H9 (cell line): ENCODE results near the gene LARP4B. TPM values are rescaled to one million over a fixed set of nuclear protein-coding genes. Genes with fewer than 3 reads are reported as not detected.

Experiments used
- DNase-seq: peaks from one replicate; pipeline ENCODE4 v3.0.0-alpha.2; 2017
- H2AFZ ChIP-seq: one replicate; pipeline ENCODE4 v1.6.1; 2013; ENCODE audit warnings: mild to moderate bottlenecking, low read length, control low read depth, moderate library complexity
- H2AK5ac ChIP-seq: 2 replicates; pipeline ENCODE4 v1.6.1; 2013; ENCODE audit warnings: low read length, control low read depth, mixed read lengths; ENCODE audit not compliant: insufficient read length
- H2BK120ac ChIP-seq: one replicate; pipeline ENCODE4 v1.6.1; 2013; ENCODE audit warnings: low read depth, mild to moderate bottlenecking, low read length, control low read depth, inconsistent platforms; ENCODE audit not compliant: poor library complexity, severe bottlenecking
- H2BK12ac ChIP-seq: 2 replicates; pipeline ENCODE4 v1.6.1; 2013; ENCODE audit warnings: low read length, control low read depth, mixed read lengths, low read depth; ENCODE audit not compliant: insufficient read length
- H2BK15ac ChIP-seq: 2 replicates; pipeline ENCODE4 v1.6.1; 2013; ENCODE audit warnings: low read depth, low read length, control low read depth
- H2BK20ac ChIP-seq: one replicate; pipeline ENCODE4 v1.6.1; 2013; ENCODE audit warnings: low read depth, mild to moderate bottlenecking, low read length, control low read depth, inconsistent platforms; ENCODE audit not compliant: poor library complexity, severe bottlenecking
- H2BK5ac ChIP-seq: 2 replicates; pipeline ENCODE4 v1.6.1; 2013; ENCODE audit warnings: low read length, control low read depth, mixed read lengths; ENCODE audit not compliant: insufficient read length
- H3K14ac ChIP-seq: 2 replicates; pipeline ENCODE4 v1.6.1; 2013; ENCODE audit warnings: low read length, control low read depth; ENCODE audit not compliant: insufficient read depth
- H3K18ac ChIP-seq: 2 replicates; pipeline ENCODE4 v1.6.1; 2013; ENCODE audit warnings: low read depth, mild to moderate bottlenecking, mixed read lengths, low read length, control low read depth; ENCODE audit not compliant: insufficient read length
- H3K23ac ChIP-seq: 2 replicates; pipeline ENCODE4 v1.6.1; 2013; ENCODE audit warnings: low read length, control low read depth, mixed read lengths, low read depth; ENCODE audit not compliant: insufficient read length
- H3K23me2 ChIP-seq: 2 replicates; pipeline ENCODE4 v1.6.1; 2013; ENCODE audit warnings: low read depth, mild to moderate bottlenecking, mixed read lengths, low read length, control low read depth; ENCODE audit not compliant: insufficient read length, poor library complexity, severe bottlenecking
- H3K27ac ChIP-seq: 2 replicates; pipeline ENCODE4 v1.5.1; 2013; ENCODE audit warnings: low read length, control low read depth, mixed read lengths, low read depth; ENCODE audit not compliant: insufficient read length
- H3K27me3 ChIP-seq: 2 replicates; pipeline ENCODE4 v1.6.1; 2013; ENCODE audit warnings: low read length, control low read depth, inconsistent platforms; ENCODE audit not compliant: insufficient read depth
- H3K4ac ChIP-seq: 2 replicates; pipeline ENCODE4 v1.6.1; 2013; ENCODE audit warnings: low read depth, mild to moderate bottlenecking, control low read depth, inconsistent platforms, low read length, moderate library complexity
- H3K4me1 ChIP-seq: 2 replicates; pipeline ENCODE4 v1.6.1; 2013; ENCODE audit warnings: low read length, control low read depth, inconsistent platforms; ENCODE audit not compliant: insufficient read depth
- H3K4me2 ChIP-seq: 2 replicates; pipeline ENCODE4 v1.6.1; 2013; ENCODE audit warnings: low read length, control low read depth, mixed read lengths; ENCODE audit not compliant: insufficient read length, insufficient read depth
- H3K56ac ChIP-seq: 2 replicates; pipeline ENCODE4 v1.6.1; 2013; ENCODE audit warnings: low read depth, mild to moderate bottlenecking, mixed read lengths, low read length, control low read depth; ENCODE audit not compliant: insufficient read length
- H3K79me1 ChIP-seq: 2 replicates; pipeline ENCODE4 v1.6.1; 2013; ENCODE audit warnings: low read depth, mild to moderate bottlenecking, moderate library complexity, low read length, control low read depth, inconsistent platforms; ENCODE audit not compliant: insufficient read depth, poor library complexity, severe bottlenecking
- H3K79me2 ChIP-seq: 2 replicates; pipeline ENCODE4 v1.6.1; 2013; ENCODE audit warnings: low read length, control low read depth, inconsistent platforms; ENCODE audit not compliant: insufficient read depth
- H3K9ac ChIP-seq: 2 replicates; pipeline ENCODE4 v1.6.1; 2013; ENCODE audit warnings: low read length, control low read depth, mixed read lengths; ENCODE audit not compliant: insufficient read length; ENCODE audit errors: extremely low read depth
- H3K9me3 ChIP-seq: one replicate; pipeline ENCODE4 v1.6.1; 2013; ENCODE audit warnings: low read depth, low read length, inconsistent platforms; ENCODE audit not compliant: control insufficient read depth
- H3T11ph ChIP-seq: one replicate; pipeline ENCODE4 v1.6.1; 2013; ENCODE audit warnings: mild to moderate bottlenecking, low read length, control low read depth, inconsistent platforms
- H4K20me1 ChIP-seq: one replicate; pipeline ENCODE4 v1.6.1; 2013; ENCODE audit not compliant: control insufficient read depth, insufficient read length, insufficient read depth
- H4K5ac ChIP-seq: 2 replicates; pipeline ENCODE4 v1.6.1; 2013; ENCODE audit warnings: low read depth, mild to moderate bottlenecking, mixed read lengths, low read length, control low read depth; ENCODE audit not compliant: insufficient read length
- H4K8ac ChIP-seq: replicated peaks from 2 replicates; pipeline ENCODE4 v1.6.1; 2013; ENCODE audit warnings: low read length, control low read depth, mixed read lengths, low read depth; ENCODE audit not compliant: insufficient read length
- H4K91ac ChIP-seq: 2 replicates; pipeline ENCODE4 v1.6.1; 2013; ENCODE audit warnings: low read depth, mild to moderate bottlenecking, moderate library complexity, mixed read lengths, low read length, control low read depth; ENCODE audit not compliant: insufficient read length
- H3K27ac Mint-ChIP-seq, 3 experiments: 2 replicates in 2 of 3; 3 replicates in 1 of 3; pipeline ENCODE4 v1.8.0; 2020 to 2021; ENCODE audit warnings: mixed read lengths in 3 of 3, mild to moderate bottlenecking in 1 of 3, moderate library complexity in 1 of 3
- H3K27me3 Mint-ChIP-seq: 2 replicates; pipeline ENCODE4 v1.8.0; 2021; ENCODE audit warnings: low read depth, mild to moderate bottlenecking, moderate library complexity, mixed read lengths
- H3K36me3 Mint-ChIP-seq, 3 experiments: 2 replicates in 2 of 3; 3 replicates in 1 of 3; pipeline ENCODE4 v1.8.0; 2020 to 2021; ENCODE audit warnings: low read depth in 3 of 3, mixed read lengths in 3 of 3; ENCODE audit not compliant: insufficient read depth in 1 of 3
- H3K4me1 Mint-ChIP-seq, 2 experiments: 2 replicates each; pipeline ENCODE4 v1.8.0; 2020; ENCODE audit warnings: mixed read lengths in 2 of 2
- H3K4me3 Mint-ChIP-seq, 2 experiments: 2 replicates in 1 of 2; 3 replicates in 1 of 2; pipeline ENCODE4 v1.8.0; 2020 to 2021; ENCODE audit warnings: mild to moderate bottlenecking in 2 of 2, mixed read lengths in 2 of 2, moderate library complexity in 1 of 2
- H3K9me3 Mint-ChIP-seq, 2 experiments: 2 replicates in 1 of 2; 3 replicates in 1 of 2; pipeline ENCODE4 v1.8.0; 2020; ENCODE audit warnings: mild to moderate bottlenecking in 2 of 2, mixed read lengths in 2 of 2, moderate library complexity in 1 of 2
- CTCF ChIP-seq: fragments of 200-600 bp; sonication (generic); conservative IDR thresholded peaks from 3 replicates; pipeline ENCODE4 v1.8.0; 2021; ENCODE audit warnings: antibody characterized with exemption, mild to moderate bottlenecking
- WGBS: extraction: QIAGEN DNeasy Blood & Tissue Kit; methylation state at CpG from one replicate; pipeline ENCODE4 v1.1.7; 2013; ENCODE audit warnings: missing lambda C conversion rate, low lambda C conversion rate, mixed read lengths; ENCODE audit not compliant: insufficient read length; ENCODE audit errors: extremely low coverage; 5-methylcytosine and 5-hydroxymethylcytosine counted together
- total RNA-seq: library from RNA; stranded (reverse); gene quantifications from 2 replicates; pipeline ENCODE4 v1.2.1, GENCODE V29; 2021

Gene LARP4B
- total RNA-seq, 1 experiment from 2014 or later: 88.9 TPM

- TF ChIP-seq CTCF: no peak
- no peak overlapping the region for H4K8ac ChIP-seq
- no peaks in the 10 kb centered on the region for H3K4me1 ChIP-seq
- H3T11ph ChIP-seq: no peak overlapping the region
- H3K4me3 Mint-ChIP-seq: no peak overlapping the region
- no peak overlapping the region for H3K27ac Mint-ChIP-seq
- H3K14ac ChIP-seq: no peak overlapping the region
- H3K9me3 Mint-ChIP-seq: peaks cover 42 to 45% of the 10 kb centered on the region in 2 experiments
- no peak overlapping the region for H2BK12ac ChIP-seq
- no peak overlapping the region for H2BK15ac ChIP-seq
- no peak overlapping the region for H2BK20ac ChIP-seq
- no peaks in the 10 kb centered on the region for H3K23me2 ChIP-seq
- no peak for DNase-seq
- H2AK5ac ChIP-seq: no peak overlapping the region
- H3K18ac ChIP-seq: no peak overlapping the region
- H3K27me3 Mint-ChIP-seq: peaks cover 5% of the 10 kb centered on the region; the same call in 1 of the 2 replicates
- H2BK5ac ChIP-seq: no peak overlapping the region
- H3K9ac ChIP-seq: no peak overlapping the region
- H3K79me2 ChIP-seq: no peaks in the 10 kb centered on the region
- no peaks in the 10 kb centered on the region for H4K20me1 ChIP-seq
- H4K91ac ChIP-seq: no peak overlapping the region
- H2AFZ ChIP-seq: no peak overlapping the region
- H3K27me3 ChIP-seq: no peaks in the 10 kb centered on the region
- H3K9me3 ChIP-seq: no peaks in the 10 kb centered on the region
- H3K23ac ChIP-seq: no peak overlapping the region
- H3K4me1 Mint-ChIP-seq: no peaks in the 10 kb centered on the region
- H4K5ac ChIP-seq: no peak overlapping the region
- WGBS: no CpG with 5 or more reads among the region's 1 CpG
- no peak overlapping the region for H3K4me2 ChIP-seq
- no peak overlapping the region for H3K4ac ChIP-seq
- no peak overlapping the region for H3K27ac ChIP-seq
- no peak overlapping the region for H3K56ac ChIP-seq
- H3K79me1 ChIP-seq: no peaks in the 10 kb centered on the region
- no peak overlapping the region for H2BK120ac ChIP-seq
- peaks cover 28 to 41% (median 32%) of the 10 kb centered on the region in 3 experiments for H3K36me3 Mint-ChIP-seq
These were observed 134.3 kb downstream of the LARP4B start for GRCh38 chr10:797179-797578.
